ENCODE results near the gene CLK3.

DNA sequence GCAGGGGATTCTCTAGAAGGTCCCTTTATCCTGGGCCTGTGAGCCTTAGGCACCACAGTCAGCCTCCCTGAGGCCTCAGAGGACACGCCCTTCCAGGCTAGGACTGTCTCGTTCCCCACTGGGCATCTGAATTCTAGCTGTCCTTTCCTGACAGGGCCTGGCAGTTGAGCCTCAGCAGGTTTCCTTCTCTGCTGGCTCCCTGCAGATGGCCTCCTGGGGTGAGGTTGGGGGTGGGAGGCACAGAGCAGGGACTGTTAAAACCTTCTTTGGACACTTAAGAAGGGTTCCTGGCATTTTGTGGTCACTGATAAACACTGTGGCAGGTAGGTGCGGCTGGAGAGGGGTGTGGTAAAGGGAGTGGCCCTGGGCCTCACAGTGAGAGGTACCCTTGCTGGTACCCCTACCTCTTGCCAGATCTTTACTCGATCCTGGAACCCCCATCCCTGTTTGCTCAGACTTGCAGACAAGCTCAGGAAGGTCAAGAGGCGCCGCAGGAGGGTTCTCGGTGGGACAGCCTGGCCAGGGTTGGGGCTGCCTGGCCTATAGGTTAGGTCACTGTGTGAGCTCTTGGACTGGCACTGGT lies 8.5 kb downstream of the CLK3 start:
- TF ChIP-seq GATA3 (IDR thresholded peaks at IDR 0.05; ENCODE audit: low read depth, low read length) = no peak
- TF ChIP-seq GATA2 (IDR thresholded peaks at IDR 0.05; ENCODE audit: low read depth, low read length) = no peak

Data from SH-SY5Y (cell line).